Mesendoderm (in vitro differentiated cells): ENCODE results near the gene SFMBT2.
"Not testable (repeated sequence)": the region's sequence is repeated elsewhere in the genome, so short reads cannot be mapped to it uniquely, and the experiment has no call there.

Source experiments
- DNase-seq: peaks from one replicate; pipeline ENCODE4 v3.0.0; 2013
- H2AK5ac ChIP-seq: 2 replicates; pipeline ENCODE4 v1.6.1; 2013; ENCODE audit warnings: low read length, inconsistent platforms
- H2BK120ac ChIP-seq: 2 replicates; pipeline ENCODE4 v1.6.1; 2013; ENCODE audit warnings: low read depth, mild to moderate bottlenecking, low read length, moderate library complexity, mixed read lengths
- H2BK15ac ChIP-seq: replicated peaks from 2 replicates; pipeline ENCODE4 v1.6.1; 2013; ENCODE audit warnings: low read depth, mild to moderate bottlenecking, moderate library complexity
- H2BK5ac ChIP-seq: 2 replicates; pipeline ENCODE4 v1.6.1; 2013; ENCODE audit warnings: low read length, inconsistent platforms
- H3K18ac ChIP-seq: 2 replicates; pipeline ENCODE4 v1.6.1; 2013; ENCODE audit warnings: mild to moderate bottlenecking, low read length, mixed read lengths
- H3K23ac ChIP-seq: one replicate; pipeline ENCODE4 v1.6.1; 2013; ENCODE audit warnings: low read length
- H3K27ac ChIP-seq: 2 replicates; pipeline ENCODE4 v1.5.1; 2013; ENCODE audit warnings: low read depth, mild to moderate bottlenecking, inconsistent platforms, low read length, moderate library complexity
- H3K27me3 ChIP-seq: 2 replicates; pipeline ENCODE4 v1.6.1; 2013; ENCODE audit warnings: low read length, control low read depth, mild to moderate bottlenecking, inconsistent platforms; ENCODE audit not compliant: insufficient read depth, poor library complexity
- H3K36me3 ChIP-seq: 2 replicates; pipeline ENCODE4 v1.6.1; 2013; ENCODE audit warnings: low read length, inconsistent platforms; ENCODE audit not compliant: control insufficient read depth, insufficient read depth
- H3K4ac ChIP-seq: one replicate; pipeline ENCODE4 v1.6.1; 2013; ENCODE audit warnings: low read depth, mild to moderate bottlenecking, low read length, moderate library complexity
- H3K4me1 ChIP-seq: 2 replicates; pipeline ENCODE4 v1.6.1; 2013; ENCODE audit warnings: low read depth, low read length, inconsistent platforms; ENCODE audit not compliant: control insufficient read depth
- H3K4me2 ChIP-seq: 2 replicates; pipeline ENCODE4 v1.6.1; 2013; ENCODE audit warnings: low read length
- H3K4me3 ChIP-seq: 2 replicates; pipeline ENCODE4 v1.5.1; 2013; ENCODE audit warnings: mild to moderate bottlenecking, low read length
- H3K56ac ChIP-seq: one replicate; pipeline ENCODE4 v1.6.1; 2013; ENCODE audit warnings: low read length
- H3K79me1 ChIP-seq: 2 replicates; pipeline ENCODE4 v1.6.1; 2013; ENCODE audit warnings: low read length, inconsistent platforms
- H3K79me2 ChIP-seq: 2 replicates; pipeline ENCODE4 v1.6.1; 2013; ENCODE audit warnings: mild to moderate bottlenecking, low read length; ENCODE audit not compliant: control insufficient read depth, insufficient read depth
- H3K9ac ChIP-seq: 2 replicates; pipeline ENCODE4 v1.6.1; 2013; ENCODE audit warnings: low read length, inconsistent platforms
- H4K5ac ChIP-seq: one replicate; pipeline ENCODE4 v1.6.1; 2013; ENCODE audit warnings: low read length
- H4K8ac ChIP-seq: one replicate; pipeline ENCODE4 v1.6.1; 2013; ENCODE audit warnings: low read depth, mild to moderate bottlenecking, control low read depth, low read length, moderate library complexity
- WGBS: extraction: QIAGEN DNeasy Blood & Tissue Kit; methylation state at CpG from one replicate; pipeline ENCODE4 v1.1.7; 2013; ENCODE audit warnings: low lambda C conversion rate, missing lambda C conversion rate; ENCODE audit not compliant: insufficient coverage; ENCODE audit errors: extremely low coverage; 5-methylcytosine and 5-hydroxymethylcytosine counted together

Gene SFMBT2

GRCh38 chr10:7389346-7389745 lies 21.5 kb downstream of the SFMBT2 start:
- Histone ChIP-seq H4K5ac (no peak overlapping the region), H3K9ac (no peak overlapping the region), H4K8ac (no peak overlapping the region), H3K56ac (no peak overlapping the region), H3K18ac (no peak overlapping the region), H2BK15ac (no peak overlapping the region), H3K4ac (no peak overlapping the region), H3K79me1 (no peaks in the 10 kb centered on the region), H3K27me3 (no peaks in the 10 kb centered on the region), H3K27ac (no peak overlapping the region), H2AK5ac (no peak overlapping the region), H3K79me2 (no peaks in the 10 kb centered on the region), H3K36me3 (no peaks in the 10 kb centered on the region), H3K4me2 (no peak overlapping the region), H3K23ac (no peak overlapping the region), H2BK5ac (no peak overlapping the region), H3K4me1 (no peaks in the 10 kb centered on the region), H3K4me3 (no peak overlapping the region), H2BK120ac (no peak overlapping the region)
- no peak for DNase-seq
- no CpG with 5 or more reads among the region's 2 CpGs for WGBS

GRCh38 chr10:7388602-7389001 lies 22.2 kb downstream of the SFMBT2 start:
- H2BK5ac ChIP-seq: no peak overlapping the region
- H2BK15ac ChIP-seq: no peak overlapping the region
- WGBS: no CpG with 5 or more reads among the region's 4 CpGs

DNA sequence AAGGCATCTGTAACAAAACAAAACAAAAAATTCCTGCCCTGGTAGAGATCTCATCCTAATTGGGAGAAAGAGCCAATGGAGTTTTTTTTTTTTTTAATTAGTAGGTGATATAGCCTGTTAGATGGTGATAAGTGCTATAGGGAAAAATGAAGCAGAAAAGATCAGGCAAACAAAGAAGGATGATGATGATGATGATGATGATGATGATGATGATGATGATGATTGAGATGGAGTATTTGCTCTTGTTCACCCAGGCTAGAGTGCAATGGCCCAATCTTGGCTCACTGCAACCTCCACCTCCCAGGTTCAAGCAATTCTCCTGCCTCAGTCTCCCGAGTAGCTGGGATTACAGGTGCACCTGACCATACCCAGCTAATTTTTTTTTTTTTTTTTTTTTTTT lies 22.7 kb downstream of the SFMBT2 start:
- not testable (repeated sequence) for DNase-seq, H3K9ac ChIP-seq, H3K4me3 ChIP-seq, H2BK5ac ChIP-seq, H3K4me1 ChIP-seq, H2AK5ac ChIP-seq, H2BK15ac ChIP-seq, H3K27me3 ChIP-seq, H3K56ac ChIP-seq, H3K79me1 ChIP-seq, H3K23ac ChIP-seq, H3K18ac ChIP-seq, H3K4ac ChIP-seq, H4K8ac ChIP-seq, H3K36me3 ChIP-seq, H2BK120ac ChIP-seq, H3K4me2 ChIP-seq, H3K79me2 ChIP-seq, H4K5ac ChIP-seq, H3K27ac ChIP-seq
- WGBS: no CpG with 5 or more reads among the region's 1 CpG

More at GRCh38 chr10:7388602-7389001, 22.2 kb downstream of the SFMBT2 start:
- no peaks in the 10 kb centered on the region for H3K4me1 ChIP-seq
- no peaks in the 10 kb centered on the region for H3K27me3 ChIP-seq
- H2BK120ac ChIP-seq: no peak overlapping the region
- H3K36me3 ChIP-seq: no peaks in the 10 kb centered on the region
- H3K27ac ChIP-seq: no peak overlapping the region
- H3K79me1 ChIP-seq: no peaks in the 10 kb centered on the region
- H3K4me3 ChIP-seq: no peak overlapping the region
- no peak overlapping the region for H3K4ac ChIP-seq
- no peak overlapping the region for H3K9ac ChIP-seq
- H4K8ac ChIP-seq: no peak overlapping the region
- DNase-seq: no peak
- H3K56ac ChIP-seq: no peak overlapping the region
- H2AK5ac ChIP-seq: no peak overlapping the region
- no peak overlapping the region for H4K5ac ChIP-seq
- no peaks in the 10 kb centered on the region for H3K79me2 ChIP-seq
- H3K23ac ChIP-seq: no peak overlapping the region
- no peak overlapping the region for H3K4me2 ChIP-seq
- no peak overlapping the region for H3K18ac ChIP-seq

- no peak overlapping the region for H2BK15ac ChIP-seq
- no peak overlapping the region for H3K56ac ChIP-seq
- no peak overlapping the region for H2AK5ac ChIP-seq
- no peak overlapping the region for H3K4me2 ChIP-seq
- H3K18ac ChIP-seq: no peak overlapping the region
- H3K79me1 ChIP-seq: no peaks in the 10 kb centered on the region
- H3K79me2 ChIP-seq: no peaks in the 10 kb centered on the region
- no peak overlapping the region for H3K4ac ChIP-seq
- H3K27ac ChIP-seq: no peak overlapping the region
- no peak overlapping the region for H4K5ac ChIP-seq
- DNase-seq: no peak
- no peak overlapping the region for H3K23ac ChIP-seq
- WGBS: no CpG with 5 or more reads among the region's 7 CpGs
- no peaks in the 10 kb centered on the region for H3K27me3 ChIP-seq
- H3K36me3 ChIP-seq: no peaks in the 10 kb centered on the region
- no peak overlapping the region for H4K8ac ChIP-seq
- H2BK120ac ChIP-seq: no peak overlapping the region
- no peak overlapping the region for H3K9ac ChIP-seq
- H3K4me1 ChIP-seq: no peaks in the 10 kb centered on the region
- no peak overlapping the region for H3K4me3 ChIP-seq
- no peak overlapping the region for H2BK5ac ChIP-seq
Measured at GRCh38 chr10:7385114-7385513, 25.7 kb downstream of the SFMBT2 start.

- Histone ChIP-seq H3K4ac (no peak overlapping the region), H3K4me2 (no peak overlapping the region), H3K23ac (no peak overlapping the region), H3K4me1 (no peaks in the 10 kb centered on the region), H2BK15ac (no peak overlapping the region), H2BK120ac (no peak overlapping the region), H3K18ac (no peak overlapping the region), H2AK5ac (no peak overlapping the region), H3K36me3 (no peaks in the 10 kb centered on the region), H2BK5ac (no peak overlapping the region), H3K27me3 (no peaks in the 10 kb centered on the region), H3K9ac (no peak overlapping the region), H4K5ac (no peak overlapping the region), H3K4me3 (no peak overlapping the region), H4K8ac (no peak overlapping the region), H3K79me2 (no peaks in the 10 kb centered on the region), H3K79me1 (no peaks in the 10 kb centered on the region), H3K27ac (no peak overlapping the region), H3K56ac (no peak overlapping the region)
- no peak for DNase-seq
- no CpG with 5 or more reads among the region's 7 CpGs for WGBS
Measured at GRCh38 chr10:7383442-7383841, 27.4 kb downstream of the SFMBT2 start.

GRCh38 chr10:7380704-7381241 lies 30.1 kb downstream of the SFMBT2 start:
- DNase-seq: no peak
- Histone ChIP-seq H3K56ac (no peak overlapping the region), H3K9ac (no peak overlapping the region), H4K5ac (no peak overlapping the region), H3K4me2 (no peak overlapping the region), H3K79me2 (no peaks in the 10 kb centered on the region), H2AK5ac (no peak overlapping the region), H4K8ac (no peak overlapping the region), H3K23ac (no peak overlapping the region), H3K4me1 (no peaks in the 10 kb centered on the region), H3K4ac (no peak overlapping the region), H3K79me1 (no peaks in the 10 kb centered on the region), H3K36me3 (no peaks in the 10 kb centered on the region), H2BK15ac (no peak overlapping the region), H3K18ac (no peak overlapping the region), H3K4me3 (no peak overlapping the region), H3K27ac (no peak overlapping the region), H2BK5ac (no peak overlapping the region), H2BK120ac (no peak overlapping the region), H3K27me3 (no peaks in the 10 kb centered on the region)
- WGBS: no CpG with 5 or more reads among the region's 5 CpGs
